B cell (primary cell): ENCODE measurements around the gene USH2A. TPM values are rescaled to one million over a fixed set of nuclear protein-coding genes. Genes with fewer than 3 reads are reported as not detected.

Experiments
- ATAC-seq: fragments of 200-7000 bp; cut with Tn5 transposase; one replicate; pipeline ENCODE4 v1.10.0; 2021; ENCODE audit warnings: low read depth, mild to moderate bottlenecking, moderate number of reproducible peaks, moderate library complexity
- CTCF ChIA-PET: fragments of 350-600 bp; sonication (Branson Sonifier 250); formaldehyde crosslinking; loops from one replicate; lab custom pipeline; 2021; ENCODE audit warnings: antibody characterized with exemption, inconsistent platforms; lab: Charles Lee
- POLR2A ChIA-PET: fragments of 350-600 bp; sonication (Branson Sonifier 250); formaldehyde crosslinking; loops from one replicate; lab custom pipeline; 2021; ENCODE audit warnings: antibody characterized with exemption; lab: Charles Lee
- DNase-seq: peaks from one replicate; pipeline ENCODE4 v3.0.0; 2013
- H2AFZ ChIP-seq: 2 replicates; pipeline ENCODE4 v1.6.1; 2012; ENCODE audit warnings: mild to moderate bottlenecking, low read depth, low read length; ENCODE audit not compliant: insufficient read depth, poor library complexity, severe bottlenecking
- H3K27ac ChIP-seq, 2 donors: 1 replicate in 1 of 2; 2 replicates in 1 of 2; pipeline ENCODE4 v1.5.1; 2012 to 2013; ENCODE audit warnings: low read length in 2 of 2, mild to moderate bottlenecking in 2 of 2, moderate library complexity in 1 of 2
- H3K27me3 ChIP-seq, 4 experiments: fragments of 200-600 bp in 1 of 4; sonication (generic) in 1 of 4; replicated peaks in 1 of 4; 1 replicate in 2 of 4; 2 replicates in 2 of 4; pipeline versions ENCODE4 v1.6.1 to v1.7.0; 2013 to 2016; ENCODE audit warnings: low read length in 3 of 4, mild to moderate bottlenecking in 2 of 4, mixed read lengths in 1 of 4, moderate library complexity in 1 of 4; ENCODE audit not compliant: insufficient read depth in 4 of 4, control insufficient read depth in 3 of 4; ENCODE audit errors: control extremely low read depth in 1 of 4
- H3K36me3 ChIP-seq, 2 experiments: replicated peaks in 1 of 2; 1 replicate in 1 of 2; 2 replicates in 1 of 2; pipeline versions ENCODE4 v1.6.1 to v1.7.1; 2013; ENCODE audit warnings: low read length in 1 of 2; ENCODE audit not compliant: insufficient read depth in 2 of 2, control insufficient read depth in 1 of 2; ENCODE audit errors: control extremely low read depth in 1 of 2, extremely low read depth in 1 of 2
- H3K4me1 ChIP-seq, 2 donors: fragments of 200-600 bp in 1 of 2; sonication (generic) in 1 of 2; 1 replicate in 1 of 2; 2 replicates in 1 of 2; pipeline versions ENCODE4 v1.5.1 to v1.6.1; 2013 to 2017; ENCODE audit warnings: low read length in 2 of 2; ENCODE audit not compliant: control insufficient read depth in 2 of 2, insufficient read depth in 2 of 2
- H3K4me2 ChIP-seq: replicated peaks from 2 replicates; pipeline ENCODE3; 2012; ENCODE audit warnings: mild to moderate bottlenecking, low read depth, low read length; ENCODE audit not compliant: poor library complexity, severe bottlenecking
- H3K4me3 ChIP-seq, 5 experiments: fragments of 200-600 bp in 1 of 5; sonication (generic) in 1 of 5; 1 replicate in 3 of 5; 2 replicates in 2 of 5; pipeline versions ENCODE4 v1.5.1 to v1.7.0; 2011 to 2016; ENCODE audit warnings: low read length in 4 of 5, mild to moderate bottlenecking in 4 of 5, low read depth in 2 of 5, control low read depth in 1 of 5, moderate library complexity in 1 of 5; ENCODE audit not compliant: insufficient read depth in 1 of 5; ENCODE audit errors: control extremely low read depth in 1 of 5, extremely low read depth in 1 of 5
- H3K79me2 ChIP-seq: fragments of 200-600 bp; sonication (generic); one replicate; pipeline ENCODE4 v1.6.0; 2016; ENCODE audit warnings: low read length; ENCODE audit not compliant: control insufficient read depth, insufficient read depth
- H3K9ac ChIP-seq: fragments of 200-600 bp; sonication (generic); 2 replicates; pipeline ENCODE4 v1.6.1; 2017; ENCODE audit warnings: mild to moderate bottlenecking, low read length, moderate library complexity
- H3K9me3 ChIP-seq, 3 donors: one replicate each; pipeline versions ENCODE4 v1.6.1 to v1.7.1; 2013; ENCODE audit warnings: low read length in 2 of 3; ENCODE audit not compliant: control insufficient read depth in 2 of 3, insufficient read depth in 1 of 3; ENCODE audit errors: control extremely low read depth in 1 of 3
- H4K20me1 ChIP-seq: 2 replicates; pipeline ENCODE4 v1.6.0; 2012; ENCODE audit warnings: mild to moderate bottlenecking, low read length; ENCODE audit not compliant: insufficient read depth, control insufficient read depth, poor library complexity, severe bottlenecking
- H3K27ac Mint-ChIP-seq: one replicate; pipeline ENCODE4 v1.8.0; 2021; ENCODE audit warnings: mixed read lengths
- H3K27me3 Mint-ChIP-seq: one replicate; pipeline ENCODE4 v1.8.0; 2021; ENCODE audit warnings: mixed read lengths
- H3K4me1 Mint-ChIP-seq: one replicate; pipeline ENCODE4 v1.8.0; 2021; ENCODE audit warnings: mixed read lengths
- H3K4me3 Mint-ChIP-seq: one replicate; pipeline ENCODE4 v1.8.0; 2021; ENCODE audit warnings: mixed read lengths
- H3K9me3 Mint-ChIP-seq: one replicate; pipeline ENCODE4 v1.8.0; 2022; ENCODE audit warnings: mixed read lengths; ENCODE audit not compliant: insufficient read depth
- CTCF ChIP-seq: fragments of 200-600 bp; IDR thresholded peaks from one replicate; pipeline ENCODE4 v1.8.0; 2022; ENCODE audit warnings: antibody characterized with exemption, mild to moderate bottlenecking
- EZH2 ChIP-seq: IDR thresholded peaks from 2 replicates; pipeline ENCODE4 v1.6.1; 2012; ENCODE audit warnings: borderline replicate concordance, low read depth, mild to moderate bottlenecking, moderate library complexity, low read length; ENCODE audit not compliant: insufficient read depth, poor library complexity, severe bottlenecking
- WGBS: methylation state at CpG from one replicate; pipeline ENCODE4 v1.1.5; 2013; ENCODE audit warnings: missing lambda C conversion rate; ENCODE audit not compliant: insufficient coverage; 5-methylcytosine and 5-hydroxymethylcytosine counted together
- intact Hi-C: fragments of 100-400 bp; cut with micrococcal nuclease; formaldehyde crosslinking; loops from one replicate; pipeline ENCODE4 v1.10.0; 2022
- polyA plus RNA-seq: library from polyadenylated mRNA; depleted of rRNA; stranded (reverse); fragments of >200 nt; gene quantifications from 2 replicates; pipeline ENCODE4 v1.2.3, GENCODE V29; 2012
- total RNA-seq, 2 donors: library from RNA; stranded (reverse); fragments of 120-200 nt in 1 of 2; gene quantifications; 1 replicate in 1 of 2; 2 replicates in 1 of 2; pipeline versions ENCODE4 v1.2.3 to v1.2.4, GENCODE V29; 2013 to 2022

Gene USH2A
- total and polyA plus RNA-seq, 2 donors (not counting 1 experiment from before 2014, with no cell fraction given): 0.01 TPM; not detected in 1

GRCh38 chr1:215958841-215959240 lies 464.4 kb downstream of the USH2A start:
- Histone ChIP-seq H3K4me2 (no peak overlapping the region), H3K79me2 (no peaks in the 10 kb centered on the region), H4K20me1 (no peaks in the 10 kb centered on the region), H3K9ac (no peak overlapping the region), H3K4me1 (no peaks in the 10 kb centered on the region), H3K9me3 (no peaks in the 10 kb centered on the region), H3K27ac (no peak overlapping the region), H3K27me3 (no peaks in the 10 kb centered on the region), H3K36me3 (no peaks in the 10 kb centered on the region), H2AFZ (no peak overlapping the region), H3K4me3 (no peak overlapping the region)
- no CpG with 5 or more reads among the region's 1 CpG for WGBS
- H3K4me3 Mint-ChIP-seq: no peak overlapping the region
- no peak for DNase-seq
- intact Hi-C loops: no loop called here
- no peaks in the 10 kb centered on the region for H3K27me3 Mint-ChIP-seq
- H3K4me1 Mint-ChIP-seq: no peaks in the 10 kb centered on the region
- no peaks in the 10 kb centered on the region for H3K9me3 Mint-ChIP-seq
- ChIA-PET POLR2A (no interaction called here), CTCF (no interaction called here)
- TF ChIP-seq CTCF (no peak), EZH2 (no peak)
- ATAC-seq: no peak
- no peak overlapping the region for H3K27ac Mint-ChIP-seq

GRCh38 chr1:215957663-215958062 lies 465.6 kb downstream of the USH2A start:
- Histone ChIP-seq H3K27ac (no peak overlapping the region), H3K4me1 (no peaks in the 10 kb centered on the region), H3K79me2 (no peaks in the 10 kb centered on the region), H3K9ac (no peak overlapping the region), H3K4me2 (no peak overlapping the region), H3K27me3 (no peaks in the 10 kb centered on the region), H2AFZ (no peak overlapping the region), H3K9me3 (no peaks in the 10 kb centered on the region), H3K4me3 (no peak overlapping the region), H4K20me1 (no peaks in the 10 kb centered on the region), H3K36me3 (no peaks in the 10 kb centered on the region)
- ATAC-seq: no peak
- H3K27me3 Mint-ChIP-seq: no peaks in the 10 kb centered on the region
- DNase-seq: no peak
- H3K9me3 Mint-ChIP-seq: no peaks in the 10 kb centered on the region
- ChIA-PET POLR2A (no interaction called here), CTCF (no interaction called here)
- no peak overlapping the region for H3K27ac Mint-ChIP-seq
- WGBS: 64% methylated on average over 6 of the region's 7 CpGs
- intact Hi-C loops: no loop called here
- no peaks in the 10 kb centered on the region for H3K4me1 Mint-ChIP-seq
- no peak for TF ChIP-seq CTCF
- no peak for TF ChIP-seq EZH2
- H3K4me3 Mint-ChIP-seq: no peak overlapping the region
